GM23248 (cell line): Measurements from ENCODE around the gene VANGL2. TPM values are rescaled to one million over a fixed set of nuclear protein-coding genes. Genes with fewer than 3 reads are reported as not detected.

ENCODE experiments used
- DNase-seq: peaks from one replicate; pipeline ENCODE4 v3.0.0-alpha.2; 2015
- H2AFZ ChIP-seq: fragments of 200-600 bp; sonication (generic); 2 replicates; pipeline ENCODE4 v1.6.1; 2016; ENCODE audit warnings: antibody characterized with exemption
- H3F3A ChIP-seq: fragments of 200-600 bp; sonication (generic); 2 replicates; pipeline ENCODE4 v1.6.1; 2016; ENCODE audit warnings: mild to moderate bottlenecking, antibody characterized with exemption, mixed run types; ENCODE audit not compliant: insufficient read depth
- H3K27ac ChIP-seq: fragments of 200-600 bp; sonication (generic); 2 replicates; pipeline ENCODE4 v1.5.1; 2016; ENCODE audit warnings: mild to moderate bottlenecking
- H3K27me3 ChIP-seq: fragments of 200-600 bp; sonication (generic); replicated peaks from 2 replicates; pipeline ENCODE4 v1.6.1; 2016; ENCODE audit warnings: mild to moderate bottlenecking; ENCODE audit not compliant: insufficient read depth
- H3K36me3 ChIP-seq: fragments of 200-600 bp; sonication (generic); 2 replicates; pipeline ENCODE4 v1.6.1; 2016; ENCODE audit warnings: low read depth, mild to moderate bottlenecking
- H3K4me1 ChIP-seq: fragments of 200-600 bp; sonication (generic); 2 replicates; pipeline ENCODE4 v1.6.1; 2016; ENCODE audit warnings: mild to moderate bottlenecking; ENCODE audit not compliant: insufficient read depth
- H3K4me2 ChIP-seq: fragments of 200-600 bp; sonication (generic); one replicate; pipeline ENCODE4 v1.6.1; 2016; ENCODE audit warnings: mild to moderate bottlenecking; ENCODE audit not compliant: unreplicated experiment
- H3K4me3 ChIP-seq: fragments of 200-600 bp; sonication (generic); 2 replicates; pipeline ENCODE4 v1.5.1; 2016; ENCODE audit warnings: mild to moderate bottlenecking
- H3K79me2 ChIP-seq: fragments of 200-600 bp; sonication (generic); 2 replicates; pipeline ENCODE4 v1.6.1; 2016; ENCODE audit warnings: mild to moderate bottlenecking; ENCODE audit not compliant: insufficient read depth
- H3K9ac ChIP-seq: fragments of 200-600 bp; sonication (generic); 2 replicates; pipeline ENCODE4 v1.6.1; 2016; ENCODE audit warnings: mild to moderate bottlenecking
- H3K9me2 ChIP-seq: fragments of 200-600 bp; sonication (generic); 2 replicates; pipeline ENCODE4 v1.6.1; 2016; ENCODE audit warnings: mixed run types, mild to moderate bottlenecking, moderate library complexity; ENCODE audit not compliant: insufficient read depth
- H3K9me3 ChIP-seq: fragments of 200-600 bp; sonication (generic); one replicate; pipeline ENCODE4 v1.6.1; 2017; ENCODE audit warnings: low read depth
- H4K20me1 ChIP-seq: fragments of 200-600 bp; sonication (generic); 2 replicates; pipeline ENCODE4 v1.6.0; 2016; ENCODE audit not compliant: insufficient read depth
- EZH2 ChIP-seq: fragments of 200-600 bp; sonication (generic); IDR thresholded peaks from 2 replicates; pipeline ENCODE4 v1.6.1; 2018; ENCODE audit warnings: antibody characterized with exemption, mild to moderate bottlenecking; ENCODE audit not compliant: insufficient read depth, poor library complexity, severe bottlenecking
- EZH2phosphoT487 ChIP-seq: fragments of 200-600 bp; sonication (generic); IDR thresholded peaks from 2 replicates; pipeline ENCODE4 v1.6.1; 2018; ENCODE audit warnings: antibody characterized with exemption, moderate library complexity, mild to moderate bottlenecking, low read depth; ENCODE audit not compliant: insufficient read depth
- WGBS, 2 experiments: methylation state at CpG; one replicate each; pipeline ENCODE4 v1.1.6; 2015 to 2017; ENCODE audit warnings: low lambda C conversion rate in 2 of 2, low coverage in 1 of 2; ENCODE audit errors: missing lambda C conversion rate in 2 of 2; 5-methylcytosine and 5-hydroxymethylcytosine counted together
- in situ Hi-C: fragments of 300-500 bp; cut with MboI; formaldehyde crosslinking; loops from 2 replicates; pipeline ENCODE4 v1.15.0; 2020
- polyA plus RNA-seq: library from polyadenylated mRNA; unstranded; fragments of >200 nt; fragmentation: Nextera tagmentation; extraction: Ambion mirVana; gene quantifications from 2 replicates; pipeline ENCODE4 v1.2.1, GENCODE V29; 2016
- total RNA-seq: library from RNA; depleted of rRNA; stranded (reverse); fragments of >200 nt; shearing (Covaris generic); gene quantifications from 2 replicates; pipeline ENCODE4 v1.2.3, GENCODE V29; 2014

Gene VANGL2
- total and polyA plus RNA-seq, 2 experiments from 2014 or later: not detected

- Histone ChIP-seq H3K9me2 (no peaks in the 10 kb centered on the region), H3K4me2 (no peak overlapping the region), H3K9ac (no peak overlapping the region), H3K36me3 (no peaks in the 10 kb centered on the region), H3K79me2 (no peaks in the 10 kb centered on the region), H3K4me3 (no peak overlapping the region), H3K27me3 (peaks cover 8% of the 10 kb centered on the region; the same call in 1 of the 2 replicates), H3F3A (no peaks in the 10 kb centered on the region), H3K27ac (no peak overlapping the region), H4K20me1 (no peaks in the 10 kb centered on the region), H3K4me1 (no peaks in the 10 kb centered on the region), H2AFZ (no peak overlapping the region), H3K9me3 (no peaks in the 10 kb centered on the region)
- no peak for TF ChIP-seq EZH2
- no peak for TF ChIP-seq EZH2phosphoT487
- in situ Hi-C loops: no loop called here
- DNase-seq: no peak
- 71 to 84% methylated on average over 7 of the region's 7 CpGs for WGBS, 2 experiments
Observed at GRCh38 chr1:160427625-160428024, 27.3 kb downstream of the VANGL2 start.

GRCh38 chr1:160428053-160428452 lies 27.7 kb downstream of the VANGL2 start:
- no peaks in the 10 kb centered on the region for H3K9me3 ChIP-seq
- peaks cover 8% of the 10 kb centered on the region; the same call in 1 of the 2 replicates for H3K27me3 ChIP-seq
- no peaks in the 10 kb centered on the region for H4K20me1 ChIP-seq
- TF ChIP-seq EZH2phosphoT487: no peak
- TF ChIP-seq EZH2: no peak
- no peak for DNase-seq
- no peak overlapping the region for H3K9ac ChIP-seq
- WGBS, 2 experiments: 77 to 83% methylated on average over 8 of the region's 8 CpGs
- no peak overlapping the region for H2AFZ ChIP-seq
- H3K4me3 ChIP-seq: no peak overlapping the region
- no peaks in the 10 kb centered on the region for H3K4me1 ChIP-seq
- H3K36me3 ChIP-seq: no peaks in the 10 kb centered on the region
- no peaks in the 10 kb centered on the region for H3F3A ChIP-seq
- H3K4me2 ChIP-seq: no peak overlapping the region
- H3K9me2 ChIP-seq: no peaks in the 10 kb centered on the region
- no peak overlapping the region for H3K27ac ChIP-seq
- no peaks in the 10 kb centered on the region for H3K79me2 ChIP-seq
- in situ Hi-C loops: no loop called here

- H3K9ac ChIP-seq: no peak overlapping the region
- no peaks in the 10 kb centered on the region for H4K20me1 ChIP-seq
- H3K27me3 ChIP-seq: peaks cover 6% of the 10 kb centered on the region
- TF ChIP-seq EZH2phosphoT487 (no peak), EZH2 (no peak)
- H3K4me2 ChIP-seq: no peak overlapping the region
- DNase-seq: peak; percentile 63
- no peaks in the 10 kb centered on the region for H3K9me3 ChIP-seq
- no peak overlapping the region for H3K4me3 ChIP-seq
- in situ Hi-C loops: no loop called here
- no peaks in the 10 kb centered on the region for H3F3A ChIP-seq
- 43 to 55% methylated on average over 1 of the region's 1 CpG for WGBS, 2 experiments
- no peaks in the 10 kb centered on the region for H3K79me2 ChIP-seq
- no peaks in the 10 kb centered on the region for H3K9me2 ChIP-seq
- no peak overlapping the region for H3K27ac ChIP-seq
- no peaks in the 10 kb centered on the region for H3K4me1 ChIP-seq
- peak overlapping the region; percentile 43; the same call in 1 of the 2 replicates for H2AFZ ChIP-seq
- no peaks in the 10 kb centered on the region for H3K36me3 ChIP-seq
Observed at GRCh38 chr1:160428655-160429054, 28.3 kb downstream of the VANGL2 start.

- no peaks in the 10 kb centered on the region for H3K36me3 ChIP-seq
- no peak overlapping the region for H3K27ac ChIP-seq
- no peaks in the 10 kb centered on the region for H3K9me3 ChIP-seq
- 17 to 22% methylated on average over 2 of the region's 2 CpGs for WGBS, 2 experiments
- DNase-seq: no peak
- no peaks in the 10 kb centered on the region for H3K79me2 ChIP-seq
- peak overlapping the region; percentile 43; the same call in 1 of the 2 replicates for H2AFZ ChIP-seq
- H3K4me2 ChIP-seq: no peak overlapping the region
- in situ Hi-C loops: no loop called here
- no peaks in the 10 kb centered on the region for H3F3A ChIP-seq
- H3K27me3 ChIP-seq: peaks cover 7% of the 10 kb centered on the region
- no peaks in the 10 kb centered on the region for H4K20me1 ChIP-seq
- H3K9me2 ChIP-seq: no peaks in the 10 kb centered on the region
- TF ChIP-seq EZH2 (no peak), EZH2phosphoT487 (no peak)
- no peak overlapping the region for H3K4me3 ChIP-seq
- H3K4me1 ChIP-seq: no peaks in the 10 kb centered on the region
- no peak overlapping the region for H3K9ac ChIP-seq
Observed at GRCh38 chr1:160429125-160429561, 28.8 kb downstream of the VANGL2 start.
